HEK293 (cell line): ENCODE results near the gene MAP3K5.

Experiments
- BCL11A ChIP-seq: fragments of 450-650 bp; formaldehyde crosslinking; IDR thresholded peaks from 2 replicates; pipeline ENCODE4 v1.5.1; 2016; ENCODE audit warnings: low read depth, missing biosample characterization, missing genetic modification characterization
- BCL11B ChIP-seq: fragments of 450-650 bp; formaldehyde crosslinking; IDR thresholded peaks from 2 replicates; pipeline ENCODE4 v1.5.1; 2016; ENCODE audit warnings: low read depth, missing biosample characterization, missing genetic modification characterization
- BCL6B ChIP-seq: fragments of 450-650 bp; formaldehyde crosslinking; IDR thresholded peaks from 2 replicates; pipeline ENCODE4 v1.5.1; 2017; ENCODE audit warnings: missing biosample characterization, missing genetic modification characterization
- INSM2 ChIP-seq: fragments of 450-650 bp; formaldehyde crosslinking; IDR thresholded peaks from 2 replicates; pipeline ENCODE4 v1.5.1; 2016; ENCODE audit warnings: missing biosample characterization, missing genetic modification characterization
- MYNN ChIP-seq: fragments of 450-650 bp; formaldehyde crosslinking; IDR thresholded peaks from 2 replicates; pipeline ENCODE4 v1.5.1; 2016; ENCODE audit warnings: missing biosample characterization, missing genetic modification characterization, borderline replicate concordance
- PRDM1 ChIP-seq: fragments of 450-650 bp; formaldehyde crosslinking; IDR thresholded peaks from 2 replicates; pipeline ENCODE4; 2016; ENCODE audit warnings: missing biosample characterization, missing genetic modification characterization
- SP2 ChIP-seq: fragments of 450-650 bp; formaldehyde crosslinking; IDR thresholded peaks from 2 replicates; pipeline ENCODE4 v1.5.1; 2016; ENCODE audit warnings: missing biosample characterization, missing genetic modification characterization
- TSHZ1 ChIP-seq: fragments of 450-650 bp; formaldehyde crosslinking; IDR thresholded peaks from 2 replicates; pipeline ENCODE4 v1.5.1; 2016; ENCODE audit warnings: missing biosample characterization, missing genetic modification characterization, borderline replicate concordance
- ZBTB10 ChIP-seq: fragments of 450-650 bp; formaldehyde crosslinking; IDR thresholded peaks from 2 replicates; pipeline ENCODE4 v1.5.1; 2016; ENCODE audit warnings: missing biosample characterization, missing genetic modification characterization
- ZNF114 ChIP-seq: fragments of 450-650 bp; formaldehyde crosslinking; IDR thresholded peaks from 2 replicates; pipeline ENCODE4 v1.5.0; 2017; ENCODE audit warnings: missing biosample characterization, missing genetic modification characterization
- ZNF174 ChIP-seq: fragments of 450-650 bp; formaldehyde crosslinking; IDR thresholded peaks from 2 replicates; pipeline ENCODE4 v1.5.0; 2017; ENCODE audit warnings: missing biosample characterization, mild to moderate bottlenecking, missing genetic modification characterization
- ZNF366 ChIP-seq: fragments of 450-650 bp; formaldehyde crosslinking; conservative IDR thresholded peaks from 2 replicates; pipeline ENCODE4 v1.5.1; 2016; ENCODE audit warnings: missing biosample characterization, missing genetic modification characterization
- ZNF394 ChIP-seq: fragments of 450-650 bp; formaldehyde crosslinking; IDR thresholded peaks from 2 replicates; pipeline ENCODE4 v1.5.1; 2016; ENCODE audit warnings: missing biosample characterization, missing genetic modification characterization, mild to moderate bottlenecking, moderate library complexity, borderline replicate concordance
- ZNF426 ChIP-seq: fragments of 450-650 bp; formaldehyde crosslinking; IDR thresholded peaks from 2 replicates; pipeline ENCODE4 v1.5.1; 2017; ENCODE audit warnings: missing biosample characterization, missing genetic modification characterization, mild to moderate bottlenecking, inconsistent platforms, moderate library complexity
- ZNF514 ChIP-seq: fragments of 450-650 bp; formaldehyde crosslinking; IDR thresholded peaks from 2 replicates; pipeline ENCODE4 v1.5.1; 2016; ENCODE audit warnings: missing biosample characterization, missing genetic modification characterization
- ZNF529 ChIP-seq: fragments of 450-650 bp; formaldehyde crosslinking; IDR thresholded peaks from 2 replicates; pipeline ENCODE4 v1.5.1; 2017; ENCODE audit warnings: missing genetic modification characterization, missing biosample characterization; ENCODE audit not compliant: insufficient replicate concordance
- ZNF626 ChIP-seq: fragments of 450-650 bp; sonication (Bioruptor Pico); formaldehyde crosslinking; IDR thresholded peaks from 2 replicates; pipeline ENCODE4 v1.5.1; 2018; ENCODE audit warnings: missing biosample characterization, missing genetic modification characterization, inconsistent platforms
- ZNF670 ChIP-seq: fragments of 450-650 bp; formaldehyde crosslinking; IDR thresholded peaks from 2 replicates; pipeline ENCODE4 v1.5.1; 2016; ENCODE audit warnings: missing biosample characterization, missing genetic modification characterization, low read depth
- ZSCAN23 ChIP-seq: fragments of 450-650 bp; formaldehyde crosslinking; IDR thresholded peaks from 2 replicates; pipeline ENCODE4 v1.5.1; 2016; ENCODE audit warnings: missing biosample characterization, missing genetic modification characterization
- TF ChIP-seq, protein P1 (sequence below): IDR thresholded peaks from 2 replicates; pipeline ENCODE4 v1.6.1; 2011; ENCODE audit warnings: mild to moderate bottlenecking, low read depth, low read length, borderline replicate concordance
- TF ChIP-seq, protein P2 (sequence below): fragments of 450-650 bp; formaldehyde crosslinking; conservative IDR thresholded peaks from 2 replicates; pipeline ENCODE4 v1.5.1; 2016; ENCODE audit warnings: low read depth, missing biosample characterization, missing genetic modification characterization

The MAP3K5 gene

DNA sequence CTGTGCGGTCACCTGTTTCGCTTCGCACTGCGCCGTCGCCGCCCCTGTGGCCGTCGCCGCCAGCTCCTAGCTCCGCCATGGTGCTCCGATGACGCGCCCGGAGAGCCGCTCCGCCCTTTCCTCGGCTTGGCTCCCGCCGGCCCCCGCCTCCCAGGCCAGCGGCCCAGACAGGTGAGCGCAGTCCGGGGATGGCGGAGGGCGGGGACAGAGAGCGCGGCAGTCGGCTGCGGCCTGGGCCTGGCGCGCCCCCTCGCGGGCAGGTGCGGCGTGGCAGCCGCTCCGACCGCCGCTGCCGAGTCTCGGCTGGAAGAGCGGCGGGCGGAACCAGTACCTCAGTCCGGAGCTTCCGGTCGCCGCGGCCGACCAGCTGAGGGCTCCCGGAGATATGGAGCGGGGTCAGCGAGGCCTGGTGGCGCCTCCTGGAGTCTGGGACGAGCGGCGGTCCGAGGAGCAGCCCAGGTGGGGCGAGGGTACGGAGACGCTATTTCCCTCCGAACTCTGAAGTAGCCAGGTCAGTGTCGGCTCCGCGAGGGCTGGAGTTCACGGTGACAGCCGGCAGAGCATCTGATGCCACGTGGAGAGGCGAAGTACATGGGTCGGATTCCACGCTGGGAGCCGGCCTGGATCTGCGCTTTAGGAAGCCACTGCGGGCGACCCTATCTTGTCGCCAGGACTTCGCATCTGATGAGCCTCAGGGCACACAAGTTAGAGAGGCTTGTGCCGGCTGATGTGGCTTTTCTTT is 241.8 kb downstream of the MAP3K5 start, which contains the start of gene MAP7 (continued):
- TF ChIP-seq TSHZ1 (tag by site-specific recombination) (no peak), BCL6B (tag by site-specific recombination) (no peak), ZNF394 (tag by site-specific recombination) (peak; percentile 50; the same call in 1 of the 2 replicates), ZNF366 (no peak), ZSCAN23 (tag by site-specific recombination) (no peak), ZNF514 (tag by site-specific recombination) (no peak), ZNF626 (tag by site-specific recombination) (no peak), ZNF426 (tag by site-specific recombination) (no peak), BCL11A (no peak), ZNF114 (tag by site-specific recombination) (no peak), ZNF670 (tag by site-specific recombination) (no peak), MYNN (no peak), BCL11B (tag by site-specific recombination) (no peak), ZNF529 (no peak), SP2 (no peak), ZBTB10 (tag by site-specific recombination) (no peak), INSM2 (tag by site-specific recombination) (no peak), PRDM1 (tag by site-specific recombination) (no peak), ZNF174 (tag by site-specific recombination) (0 out of 2 replicates have a peak, but pooled peaks have one; percentile 69)
- TF ChIP-seq, protein P1, sequence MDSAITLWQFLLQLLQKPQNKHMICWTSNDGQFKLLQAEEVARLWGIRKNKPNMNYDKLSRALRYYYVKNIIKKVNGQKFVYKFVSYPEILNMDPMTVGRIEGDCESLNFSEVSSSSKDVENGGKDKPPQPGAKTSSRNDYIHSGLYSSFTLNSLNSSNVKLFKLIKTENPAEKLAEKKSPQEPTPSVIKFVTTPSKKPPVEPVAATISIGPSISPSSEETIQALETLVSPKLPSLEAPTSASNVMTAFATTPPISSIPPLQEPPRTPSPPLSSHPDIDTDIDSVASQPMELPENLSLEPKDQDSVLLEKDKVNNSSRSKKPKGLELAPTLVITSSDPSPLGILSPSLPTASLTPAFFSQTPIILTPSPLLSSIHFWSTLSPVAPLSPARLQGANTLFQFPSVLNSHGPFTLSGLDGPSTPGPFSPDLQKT, result no peak
- TF ChIP-seq, protein P2, sequence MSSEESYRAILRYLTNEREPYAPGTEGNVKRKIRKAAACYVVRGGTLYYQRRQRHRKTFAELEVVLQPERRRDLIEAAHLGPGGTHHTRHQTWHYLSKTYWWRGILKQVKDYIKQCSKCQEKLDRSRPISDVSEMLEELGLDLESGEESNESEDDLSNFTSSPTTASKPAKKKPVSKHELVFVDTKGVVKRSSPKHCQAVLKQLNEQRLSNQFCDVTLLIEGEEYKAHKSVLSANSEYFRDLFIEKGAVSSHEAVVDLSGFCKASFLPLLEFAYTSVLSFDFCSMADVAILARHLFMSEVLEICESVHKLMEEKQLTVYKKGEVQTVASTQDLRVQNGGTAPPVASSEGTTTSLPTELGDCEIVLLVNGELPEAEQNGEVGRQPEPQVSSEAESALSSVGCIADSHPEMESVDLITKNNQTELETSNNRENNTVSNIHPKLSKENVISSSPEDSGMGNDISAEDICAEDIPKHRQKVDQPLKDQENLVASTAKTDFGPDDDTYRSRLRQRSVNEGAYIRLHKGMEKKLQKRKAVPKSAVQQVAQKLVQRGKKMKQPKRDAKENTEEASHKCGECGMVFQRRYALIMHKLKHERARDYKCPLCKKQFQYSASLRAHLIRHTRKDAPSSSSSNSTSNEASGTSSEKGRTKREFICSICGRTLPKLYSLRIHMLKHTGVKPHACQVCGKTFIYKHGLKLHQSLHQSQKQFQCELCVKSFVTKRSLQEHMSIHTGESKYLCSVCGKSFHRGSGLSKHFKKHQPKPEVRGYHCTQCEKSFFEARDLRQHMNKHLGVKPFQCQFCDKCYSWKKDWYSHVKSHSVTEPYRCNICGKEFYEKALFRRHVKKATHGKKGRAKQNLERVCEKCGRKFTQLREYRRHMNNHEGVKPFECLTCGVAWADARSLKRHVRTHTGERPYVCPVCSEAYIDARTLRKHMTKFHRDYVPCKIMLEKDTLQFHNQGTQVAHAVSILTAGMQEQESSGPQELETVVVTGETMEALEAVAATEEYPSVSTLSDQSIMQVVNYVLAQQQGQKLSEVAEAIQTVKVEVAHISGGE (tag by site-specific recombination), result no peak; the same call in 1 of the 2 replicates
